Endothelial cell (in vitro differentiated cells): ENCODE measurements around the gene ZNF521. TPM values are rescaled to one million over a fixed set of nuclear protein-coding genes. Genes with fewer than 3 reads are reported as not detected.

Source experiments
- DNase-seq: peaks from one replicate; pipeline ENCODE4 v3.0.0; 2021; ENCODE audit warnings: low spot score
- H3K27ac Mint-ChIP-seq: one replicate; pipeline ENCODE4 v1.8.0; 2021; ENCODE audit warnings: mixed read lengths, inconsistent platforms; ENCODE audit not compliant: unreplicated experiment
- H3K27me3 Mint-ChIP-seq: one replicate; pipeline ENCODE4 v1.8.0; 2021; ENCODE audit warnings: mild to moderate bottlenecking, moderate library complexity, mixed read lengths, inconsistent platforms; ENCODE audit not compliant: unreplicated experiment
- H3K36me3 Mint-ChIP-seq: one replicate; pipeline ENCODE4 v1.8.0; 2021; ENCODE audit warnings: mild to moderate bottlenecking, low read depth, mixed read lengths, inconsistent platforms; ENCODE audit not compliant: unreplicated experiment
- H3K4me1 Mint-ChIP-seq: one replicate; pipeline ENCODE4 v1.8.0; 2021; ENCODE audit warnings: mild to moderate bottlenecking, mixed read lengths, inconsistent platforms; ENCODE audit not compliant: unreplicated experiment
- H3K4me3 Mint-ChIP-seq: one replicate; pipeline ENCODE4 v1.8.0; 2021; ENCODE audit warnings: mild to moderate bottlenecking, mixed read lengths, inconsistent platforms; ENCODE audit not compliant: unreplicated experiment
- H3K9me3 Mint-ChIP-seq: one replicate; pipeline ENCODE4 v1.8.0; 2021; ENCODE audit warnings: mixed read lengths, inconsistent platforms; ENCODE audit not compliant: unreplicated experiment
- CTCF ChIP-seq: fragments of 200-600 bp; sonication (generic); IDR thresholded peaks from one replicate; pipeline ENCODE4 v1.5.0; 2021; ENCODE audit warnings: antibody characterized with exemption; ENCODE audit not compliant: unreplicated experiment
- total RNA-seq: library from RNA; stranded (reverse); fragmentation: NEBNext Ultra II Directional; extraction: Animal tissue kit (Norgen Biotek cat#: 25700); gene quantifications from one replicate; pipeline ENCODE4 v1.2.1, GENCODE V29; 2021; ENCODE audit not compliant: unreplicated experiment

The ZNF521 gene
- total RNA-seq, 1 donor from 2014 or later: 238 TPM

- no peak for DNase-seq
- peaks cover 1% of the 10 kb centered on the region for H3K27me3 Mint-ChIP-seq
- no peak overlapping the region for H3K27ac Mint-ChIP-seq
- no peaks in the 10 kb centered on the region for H3K9me3 Mint-ChIP-seq
- peaks cover 7% of the 10 kb centered on the region for H3K4me1 Mint-ChIP-seq
- no peak overlapping the region for H3K4me3 Mint-ChIP-seq
- peaks cover 17% of the 10 kb centered on the region for H3K36me3 Mint-ChIP-seq
- no peak for TF ChIP-seq CTCF
Measured at GRCh38 chr18:25067275-25068025, 284.5 kb downstream of the ZNF521 start.

GRCh38 chr18:25066516-25066915 is 285.4 kb downstream of the ZNF521 start:
- DNase-seq: no peak
- Mint-ChIP-seq H3K36me3 (peaks cover 21% of the 10 kb centered on the region), H3K27me3 (peaks cover 1% of the 10 kb centered on the region), H3K27ac (no peak overlapping the region), H3K9me3 (no peaks in the 10 kb centered on the region), H3K4me3 (no peak overlapping the region), H3K4me1 (peaks cover 7% of the 10 kb centered on the region)
- no peak for TF ChIP-seq CTCF

- H3K4me3 Mint-ChIP-seq: no peak overlapping the region
- no peak overlapping the region for H3K27ac Mint-ChIP-seq
- peaks cover 7% of the 10 kb centered on the region for H3K4me1 Mint-ChIP-seq
- peaks cover 2% of the 10 kb centered on the region for H3K27me3 Mint-ChIP-seq
- no peaks in the 10 kb centered on the region for H3K9me3 Mint-ChIP-seq
- TF ChIP-seq CTCF: no peak
- peaks cover 23% of the 10 kb centered on the region for H3K36me3 Mint-ChIP-seq
- no peak for DNase-seq
Measured at GRCh38 chr18:25062720-25063119, 289.2 kb downstream of the ZNF521 start.

GRCh38 chr18:25061395-25061794 is 290.6 kb downstream of the ZNF521 start:
- no peak overlapping the region for H3K27ac Mint-ChIP-seq
- H3K36me3 Mint-ChIP-seq: peaks cover 29% of the 10 kb centered on the region
- no peak for DNase-seq
- no peak overlapping the region for H3K4me3 Mint-ChIP-seq
- TF ChIP-seq CTCF: no peak
- peaks cover 7% of the 10 kb centered on the region for H3K4me1 Mint-ChIP-seq
- no peaks in the 10 kb centered on the region for H3K9me3 Mint-ChIP-seq
- peaks cover 4% of the 10 kb centered on the region for H3K27me3 Mint-ChIP-seq

GRCh38 chr18:25058521-25058920 is 293.4 kb downstream of the ZNF521 start:
- Mint-ChIP-seq H3K27me3 (peaks cover 4% of the 10 kb centered on the region), H3K9me3 (no peaks in the 10 kb centered on the region), H3K4me3 (no peak overlapping the region), H3K27ac (no peak overlapping the region), H3K4me1 (peaks cover 5% of the 10 kb centered on the region), H3K36me3 (peaks cover 21% of the 10 kb centered on the region)
- DNase-seq: no peak
- no peak for TF ChIP-seq CTCF
